IMR-90 (cell line): Measurements from ENCODE around the gene GNB5.

ENCODE experiments used
- TF ChIP-seq, protein P1 (sequence below): conservative IDR thresholded peaks from 2 replicates; pipeline ENCODE4 v1.5.1; 2012; ENCODE audit warnings: mild to moderate bottlenecking, low read depth, low read length, improper control_type of control experiment
- TF ChIP-seq, protein P2 (sequence below): fragments of 150-350 bp; IDR thresholded peaks from 2 replicates; pipeline ENCODE4 v1.6.1; 2017; ENCODE audit warnings: mild to moderate bottlenecking, antibody characterized with exemption, low read length, low read depth

DNA sequence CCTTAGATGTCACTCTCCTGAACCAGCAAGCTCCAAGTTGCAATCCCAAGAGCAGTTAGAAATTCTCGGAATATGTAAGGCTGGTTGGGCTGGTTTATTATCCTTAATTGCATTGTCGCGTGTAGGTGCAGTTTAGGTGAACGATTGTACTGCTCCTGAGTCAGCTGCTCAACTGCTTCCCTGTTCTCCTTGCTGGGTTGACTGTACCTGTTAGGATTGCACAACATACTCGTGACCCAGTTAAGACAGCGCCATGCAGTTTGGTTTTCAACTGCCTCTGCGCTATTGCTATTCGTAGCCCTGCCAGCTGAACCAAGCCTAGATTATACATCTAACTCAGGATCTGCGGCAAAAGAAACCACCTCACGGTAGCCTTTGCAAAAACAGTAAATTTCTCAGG is 119.6 kb downstream of the GNB5 start:
- TF ChIP-seq, protein P1, sequence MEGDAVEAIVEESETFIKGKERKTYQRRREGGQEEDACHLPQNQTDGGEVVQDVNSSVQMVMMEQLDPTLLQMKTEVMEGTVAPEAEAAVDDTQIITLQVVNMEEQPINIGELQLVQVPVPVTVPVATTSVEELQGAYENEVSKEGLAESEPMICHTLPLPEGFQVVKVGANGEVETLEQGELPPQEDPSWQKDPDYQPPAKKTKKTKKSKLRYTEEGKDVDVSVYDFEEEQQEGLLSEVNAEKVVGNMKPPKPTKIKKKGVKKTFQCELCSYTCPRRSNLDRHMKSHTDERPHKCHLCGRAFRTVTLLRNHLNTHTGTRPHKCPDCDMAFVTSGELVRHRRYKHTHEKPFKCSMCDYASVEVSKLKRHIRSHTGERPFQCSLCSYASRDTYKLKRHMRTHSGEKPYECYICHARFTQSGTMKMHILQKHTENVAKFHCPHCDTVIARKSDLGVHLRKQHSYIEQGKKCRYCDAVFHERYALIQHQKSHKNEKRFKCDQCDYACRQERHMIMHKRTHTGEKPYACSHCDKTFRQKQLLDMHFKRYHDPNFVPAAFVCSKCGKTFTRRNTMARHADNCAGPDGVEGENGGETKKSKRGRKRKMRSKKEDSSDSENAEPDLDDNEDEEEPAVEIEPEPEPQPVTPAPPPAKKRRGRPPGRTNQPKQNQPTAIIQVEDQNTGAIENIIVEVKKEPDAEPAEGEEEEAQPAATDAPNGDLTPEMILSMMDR, result no peak
- TF ChIP-seq, protein P2, sequence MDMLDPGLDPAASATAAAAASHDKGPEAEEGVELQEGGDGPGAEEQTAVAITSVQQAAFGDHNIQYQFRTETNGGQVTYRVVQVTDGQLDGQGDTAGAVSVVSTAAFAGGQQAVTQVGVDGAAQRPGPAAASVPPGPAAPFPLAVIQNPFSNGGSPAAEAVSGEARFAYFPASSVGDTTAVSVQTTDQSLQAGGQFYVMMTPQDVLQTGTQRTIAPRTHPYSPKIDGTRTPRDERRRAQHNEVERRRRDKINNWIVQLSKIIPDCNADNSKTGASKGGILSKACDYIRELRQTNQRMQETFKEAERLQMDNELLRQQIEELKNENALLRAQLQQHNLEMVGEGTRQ, result no peak
